ENCODE measurements around the gene LRRC72.
A peak's percentile ranks its signal among the peaks of the same experiment; 100 is the strongest.
"Not testable (repeated sequence)": the region's sequence is repeated elsewhere in the genome, so short reads cannot be mapped to it uniquely, and the experiment has no call there.

The LRRC72 gene

DNA sequence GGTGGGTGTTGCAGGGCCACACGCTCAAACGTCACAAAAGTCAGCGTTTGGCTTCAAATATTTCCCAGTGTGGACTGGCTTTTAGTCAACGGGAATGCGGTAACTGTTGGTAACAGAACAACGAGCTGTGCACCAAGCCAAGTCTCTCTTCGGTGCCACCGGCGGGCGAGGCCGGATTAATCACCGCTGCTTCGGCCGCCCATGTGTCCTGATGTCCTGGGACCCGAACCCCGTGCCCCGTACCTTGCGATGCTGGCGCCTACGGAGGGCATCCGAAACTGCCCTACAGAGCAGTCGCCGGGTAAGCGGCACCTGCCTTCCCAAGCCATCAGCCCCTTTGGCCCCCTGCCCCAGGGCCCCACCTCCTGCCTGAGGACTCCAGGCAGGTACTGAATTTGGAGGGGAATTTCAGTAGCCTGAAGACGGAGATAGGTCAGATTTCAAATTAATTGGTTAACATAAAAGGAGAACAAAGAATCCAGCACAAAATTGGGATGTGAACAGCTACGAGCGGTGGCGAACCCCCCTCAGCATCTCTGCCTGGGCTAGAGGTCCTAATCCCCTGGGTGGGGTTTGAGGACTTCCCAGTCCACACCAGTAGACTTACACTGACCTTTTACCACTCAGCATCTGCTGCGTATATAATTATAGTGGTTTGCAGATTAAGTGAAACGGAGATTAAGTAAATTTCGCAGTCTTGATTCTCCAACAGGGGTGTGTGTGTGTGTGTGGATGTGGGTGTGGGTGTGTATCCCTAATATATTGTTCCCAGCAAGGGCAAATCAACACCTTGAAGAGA, at the start of gene LRRC72:
Gene LRRC72 (plus strand): TSS at position 84 of the 799 bp plus-strand sequence. CDS start 128 bp downstream, at position 212.
- DNase-seq, result no peak

GRCh38 chr7:16479161-16479560, 47.5 kb upstream of the LRRC72 start:
- DNase-seq, result no peak

GRCh38 chr7:16479591-16479990, 47.0 kb upstream of the LRRC72 start:
- DNase-seq, result no peak

DNA sequence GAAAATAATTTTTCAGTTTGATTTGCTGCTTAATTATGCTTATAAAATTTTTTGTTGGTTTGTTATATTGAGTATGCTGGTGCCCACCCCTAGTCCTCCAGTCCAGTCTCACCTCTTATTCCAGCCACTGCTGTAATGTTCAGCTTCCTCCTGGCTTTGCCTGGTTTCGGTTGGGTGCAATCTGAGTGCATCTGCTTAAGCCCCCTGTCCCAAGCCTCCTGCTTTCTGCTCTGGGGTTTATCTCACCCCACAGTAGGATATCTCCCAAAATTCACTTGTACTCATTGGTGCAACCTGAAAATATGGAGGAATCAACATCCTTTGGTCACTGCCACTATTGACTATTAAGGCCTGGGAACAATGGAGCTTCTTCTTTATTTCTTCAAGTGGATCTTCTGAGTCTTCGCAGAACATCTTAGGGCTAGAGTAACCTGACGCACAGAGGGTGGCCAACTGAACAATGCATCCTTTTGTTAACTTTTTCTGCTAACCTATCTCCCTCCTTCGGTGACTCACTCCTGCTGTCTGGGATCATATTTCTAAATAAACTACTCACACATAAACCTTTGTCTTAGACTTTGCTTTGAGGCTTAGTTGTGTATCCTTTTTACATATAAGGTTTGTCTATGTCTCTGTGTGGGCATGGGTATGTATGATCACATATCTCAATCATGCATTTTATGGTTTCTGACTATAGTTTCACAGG, 42.0 kb upstream of the LRRC72 start:
- peak; percentile 82 for DNase-seq

GRCh38 chr7:16491148-16491547, 35.5 kb upstream of the LRRC72 start:
- DNase-seq, result peak; percentile 61

GRCh38 chr7:16492513-16493062, 34.0 kb upstream of the LRRC72 start:
- DNase-seq, result peak; percentile 65

GRCh38 chr7:16493266-16493665, 33.4 kb upstream of the LRRC72 start:
- DNase-seq, result no peak

DNA sequence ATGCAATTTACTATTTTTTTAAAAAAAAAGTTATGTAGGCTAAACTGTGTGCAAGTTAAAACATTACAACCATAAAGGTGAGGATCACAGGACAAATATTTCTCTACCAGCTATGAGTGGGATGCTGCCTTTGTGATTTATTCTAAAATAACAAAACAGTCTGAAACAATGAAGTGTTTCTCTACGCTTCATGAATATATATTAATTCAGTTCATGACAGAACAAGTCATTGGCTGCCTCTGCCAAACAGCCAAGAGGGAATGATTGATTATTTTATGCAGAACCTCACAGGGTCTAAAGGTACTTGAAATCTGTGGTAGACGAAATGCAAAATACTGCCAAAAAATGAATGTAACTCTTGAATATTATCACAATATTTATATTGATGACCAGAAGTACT, 32.1 kb upstream of the LRRC72 start:
- DNase-seq, result no peak

- DNase-seq, result no peak
Observed at GRCh38 chr7:16494955-16495719, 31.5 kb upstream of the LRRC72 start.

GRCh38 chr7:16498122-16498521, 28.5 kb upstream of the LRRC72 start:
- no peak for DNase-seq

DNA sequence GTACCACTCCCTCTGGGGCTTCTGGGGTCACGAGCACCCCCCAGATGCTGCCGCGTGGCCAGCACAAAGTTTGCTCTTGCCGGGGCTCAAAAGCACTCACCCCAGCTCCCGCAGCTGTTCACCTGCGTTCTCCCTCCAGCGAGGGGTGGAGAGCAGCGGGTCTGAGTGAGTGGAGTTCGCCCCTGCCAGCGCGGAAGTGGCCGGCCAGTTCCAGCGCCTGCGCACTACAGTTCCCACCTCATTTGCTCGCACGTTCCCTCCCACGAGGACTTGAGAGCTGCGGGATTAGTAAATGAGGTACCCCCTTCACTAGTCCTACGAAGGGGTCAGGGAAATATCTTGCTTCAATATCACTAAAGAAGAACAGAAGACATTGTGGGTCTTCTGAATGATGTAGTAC, 24.3 kb upstream of the LRRC72 start:
- DNase-seq, result no peak

GRCh38 chr7:16504019-16504418, 22.6 kb upstream of the LRRC72 start:
- DNase-seq, result peak; percentile 67

GRCh38 chr7:16506422-16506821, 20.2 kb upstream of the LRRC72 start:
- not testable (repeated sequence) for DNase-seq

DNA sequence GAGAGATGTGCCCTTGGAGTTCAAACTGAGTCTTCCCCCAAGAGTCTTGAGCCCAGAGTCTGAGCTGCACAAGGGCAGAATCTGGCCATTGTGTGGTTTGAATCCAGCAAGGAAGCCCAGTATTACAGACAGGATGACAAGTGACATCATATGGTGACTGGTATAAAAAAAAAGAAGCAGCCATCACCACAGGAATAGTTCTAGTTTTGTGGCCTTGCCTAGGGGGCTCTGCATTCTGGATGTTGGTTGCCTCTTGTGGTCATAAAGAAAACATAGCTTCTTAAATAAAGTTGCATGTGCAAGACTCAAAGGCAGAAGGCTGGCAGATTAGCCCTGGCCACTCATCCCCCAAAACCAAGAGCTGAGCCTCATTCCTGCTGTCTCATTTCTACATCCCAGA, 16.8 kb upstream of the LRRC72 start:
- DNase-seq, result no peak

DNA sequence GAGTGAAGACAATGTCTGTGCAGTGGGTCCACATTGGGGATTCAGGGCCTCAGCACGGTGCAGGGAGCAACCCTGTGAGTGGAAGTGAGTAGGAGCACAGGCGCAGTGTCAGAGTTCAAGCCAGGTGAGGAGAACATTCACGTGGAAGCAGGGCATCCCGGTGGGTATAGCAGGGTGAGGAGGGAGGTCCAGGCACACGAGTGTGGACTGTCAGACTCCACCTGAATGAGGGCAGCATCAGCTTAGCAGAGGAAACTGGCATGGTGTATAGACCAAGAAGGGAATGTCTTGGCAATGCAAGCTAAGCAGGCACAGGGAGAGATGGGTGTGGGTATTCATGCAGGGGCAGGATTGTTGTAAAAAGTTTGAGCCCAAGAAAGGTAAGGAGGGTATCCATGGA, 15.3 kb upstream of the LRRC72 start:
- DNase-seq, result no peak

DNA sequence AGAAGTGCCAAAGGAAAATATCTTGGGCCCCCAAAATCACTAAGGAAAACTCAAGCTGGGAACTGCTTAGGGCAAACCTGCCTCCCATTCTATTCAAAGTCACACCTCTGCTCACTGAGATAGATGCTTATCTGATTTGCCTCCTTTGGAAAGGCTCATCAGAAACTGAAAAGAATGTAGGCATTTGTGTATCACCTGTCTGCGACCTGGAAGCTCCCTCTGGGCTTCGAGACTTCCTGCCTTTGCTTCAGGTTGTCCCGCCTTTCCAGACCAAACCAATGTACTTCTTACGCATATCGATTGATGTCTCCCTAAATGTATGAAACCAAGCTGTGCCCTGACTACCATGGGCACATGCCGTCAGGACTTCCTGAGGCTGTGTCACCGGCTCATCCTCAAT, 14.5 kb upstream of the LRRC72 start:
- no peak for DNase-seq

- DNase-seq, result no peak
Observed at GRCh38 chr7:16514271-16514670, 12.4 kb upstream of the LRRC72 start.

- no peak for DNase-seq
Observed at GRCh38 chr7:16514729-16515128, 11.9 kb upstream of the LRRC72 start.

DNA sequence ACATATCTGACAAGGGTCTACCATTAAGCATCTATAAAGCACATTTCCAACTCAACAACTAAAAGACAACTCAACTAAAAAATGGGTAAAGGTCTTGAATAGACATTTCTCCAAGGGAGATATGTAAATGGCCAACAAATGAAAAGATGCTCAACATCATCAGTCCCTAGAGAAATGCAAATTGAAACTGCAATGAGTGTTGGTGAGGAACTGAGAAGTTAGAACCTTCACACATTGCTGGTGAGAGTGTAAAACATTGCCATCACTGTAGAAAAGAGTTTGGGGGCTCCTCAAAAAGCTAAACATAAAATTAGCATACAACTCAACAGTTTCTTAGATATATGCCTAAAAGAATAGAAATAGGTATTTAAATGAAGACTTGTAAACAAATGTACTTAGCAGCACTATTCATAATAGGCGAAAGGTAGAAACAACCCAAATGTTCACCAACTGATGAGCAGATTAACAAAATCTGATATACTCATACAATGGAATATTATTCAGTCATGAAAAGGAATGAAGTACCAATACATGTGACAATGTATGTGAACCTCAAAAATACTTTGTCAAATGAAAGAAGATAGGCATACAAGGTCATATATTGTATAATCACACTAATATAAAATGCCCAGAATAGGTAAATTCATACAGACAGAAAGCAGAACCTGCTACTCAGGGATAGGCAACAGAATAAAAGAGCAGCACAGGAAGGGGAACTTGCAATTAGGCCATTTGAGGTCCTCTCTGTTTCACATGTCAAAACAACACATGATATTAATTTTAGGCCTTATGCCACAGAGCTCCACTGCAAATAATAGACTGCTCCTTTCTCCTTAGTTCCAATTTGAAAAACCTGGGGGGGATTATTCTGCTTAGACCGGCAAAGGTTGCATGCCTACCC, 10.6 kb upstream of the LRRC72 start:
- DNase-seq, result no peak

DNA sequence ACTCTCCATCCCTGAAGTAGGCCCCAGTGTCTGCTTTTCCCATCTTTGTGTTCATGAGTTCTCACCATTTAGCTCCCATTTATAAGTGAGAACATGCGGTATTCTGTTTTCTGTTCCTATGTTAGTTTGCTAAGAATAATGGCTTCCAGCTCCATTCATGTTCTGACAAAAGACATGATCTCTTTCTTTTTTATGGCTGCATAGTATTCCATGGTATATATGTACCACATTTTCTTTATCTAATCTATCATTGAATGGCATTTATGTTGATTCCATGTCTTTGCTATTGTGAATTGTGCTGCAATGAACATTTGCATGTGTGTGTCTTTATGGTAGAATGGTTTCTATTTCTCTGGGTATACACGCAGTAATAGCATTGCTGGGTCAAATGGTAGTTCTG, 6.6 kb upstream of the LRRC72 start:
- not testable (repeated sequence) for DNase-seq

GRCh38 chr7:16524332-16524731, 2.3 kb upstream of the LRRC72 start:
- DNase-seq, result no peak

DNA sequence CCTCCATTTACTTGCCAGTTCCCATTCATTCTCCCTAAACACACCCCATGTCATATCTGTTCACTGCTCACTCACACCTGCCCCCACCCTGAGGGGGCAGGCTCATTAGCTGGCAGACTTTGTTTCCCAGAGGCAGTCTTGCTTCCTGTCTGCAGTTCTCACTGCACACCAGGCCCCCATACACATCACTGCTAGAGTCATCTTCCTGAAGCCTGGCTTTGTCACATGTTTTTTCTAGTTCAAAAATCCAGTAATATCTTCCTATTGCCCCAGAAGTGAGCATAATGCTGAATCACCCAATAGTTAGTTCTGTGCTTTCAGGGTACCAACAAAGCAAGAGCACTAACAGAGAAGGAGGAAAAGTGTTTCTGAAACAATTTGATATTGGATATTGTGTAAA, 1.9 kb downstream of the LRRC72 start:
- peak; percentile 54 for DNase-seq
